B cell (primary cell): Measurements from ENCODE around the gene ZMIZ1.

Experiments
- EZH2 ChIP-seq: IDR thresholded peaks from 2 replicates; pipeline ENCODE4 v1.6.1; 2012; ENCODE audit warnings: borderline replicate concordance, low read depth, mild to moderate bottlenecking, moderate library complexity, low read length; ENCODE audit not compliant: insufficient read depth, poor library complexity, severe bottlenecking
- TF ChIP-seq, protein P1 (sequence below): fragments of 200-600 bp; IDR thresholded peaks from one replicate; pipeline ENCODE4 v1.8.0; 2022; ENCODE audit warnings: antibody characterized with exemption, mild to moderate bottlenecking

DNA sequence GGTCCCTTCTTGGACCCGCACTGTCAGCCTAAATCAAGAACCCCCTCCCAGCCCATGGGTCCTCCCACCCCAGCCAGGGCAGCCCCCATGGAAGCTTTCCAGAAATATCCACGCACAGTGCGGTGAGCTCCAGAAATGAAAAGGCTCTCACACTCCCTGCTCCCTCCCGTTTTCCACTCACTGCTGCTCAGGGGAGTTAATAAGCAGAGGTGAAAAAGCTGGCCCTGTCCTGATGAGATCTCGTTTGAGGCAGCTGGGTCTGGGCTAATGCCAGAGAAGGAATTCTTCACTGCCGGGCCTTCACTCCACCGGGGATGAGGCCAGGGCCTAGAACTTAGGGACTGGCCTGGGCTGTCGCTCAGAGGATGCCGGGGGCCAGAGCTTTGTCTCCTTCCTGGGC, 102.2 kb downstream of the ZMIZ1 start:
- TF ChIP-seq, protein P1, sequence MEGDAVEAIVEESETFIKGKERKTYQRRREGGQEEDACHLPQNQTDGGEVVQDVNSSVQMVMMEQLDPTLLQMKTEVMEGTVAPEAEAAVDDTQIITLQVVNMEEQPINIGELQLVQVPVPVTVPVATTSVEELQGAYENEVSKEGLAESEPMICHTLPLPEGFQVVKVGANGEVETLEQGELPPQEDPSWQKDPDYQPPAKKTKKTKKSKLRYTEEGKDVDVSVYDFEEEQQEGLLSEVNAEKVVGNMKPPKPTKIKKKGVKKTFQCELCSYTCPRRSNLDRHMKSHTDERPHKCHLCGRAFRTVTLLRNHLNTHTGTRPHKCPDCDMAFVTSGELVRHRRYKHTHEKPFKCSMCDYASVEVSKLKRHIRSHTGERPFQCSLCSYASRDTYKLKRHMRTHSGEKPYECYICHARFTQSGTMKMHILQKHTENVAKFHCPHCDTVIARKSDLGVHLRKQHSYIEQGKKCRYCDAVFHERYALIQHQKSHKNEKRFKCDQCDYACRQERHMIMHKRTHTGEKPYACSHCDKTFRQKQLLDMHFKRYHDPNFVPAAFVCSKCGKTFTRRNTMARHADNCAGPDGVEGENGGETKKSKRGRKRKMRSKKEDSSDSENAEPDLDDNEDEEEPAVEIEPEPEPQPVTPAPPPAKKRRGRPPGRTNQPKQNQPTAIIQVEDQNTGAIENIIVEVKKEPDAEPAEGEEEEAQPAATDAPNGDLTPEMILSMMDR, result no peak
- TF ChIP-seq EZH2, result no peak
